T-helper 1 cell (primary cell): Measurements from ENCODE around the gene HPCAL1.

Experiments used
- DNase-seq, 5 donors: peaks; one replicate each; pipeline ENCODE4 v3.0.0-alpha.2; 2012 to 2020

Gene HPCAL1

GRCh38 chr2:10392100-10392499, 89.4 kb downstream of the HPCAL1 start:
- no peak for DNase-seq

GRCh38 chr2:10392548-10392947, 89.8 kb downstream of the HPCAL1 start:
- no peak for DNase-seq

GRCh38 chr2:10392951-10393639, 90.4 kb downstream of the HPCAL1 start:
- DNase-seq: no peak

DNA sequence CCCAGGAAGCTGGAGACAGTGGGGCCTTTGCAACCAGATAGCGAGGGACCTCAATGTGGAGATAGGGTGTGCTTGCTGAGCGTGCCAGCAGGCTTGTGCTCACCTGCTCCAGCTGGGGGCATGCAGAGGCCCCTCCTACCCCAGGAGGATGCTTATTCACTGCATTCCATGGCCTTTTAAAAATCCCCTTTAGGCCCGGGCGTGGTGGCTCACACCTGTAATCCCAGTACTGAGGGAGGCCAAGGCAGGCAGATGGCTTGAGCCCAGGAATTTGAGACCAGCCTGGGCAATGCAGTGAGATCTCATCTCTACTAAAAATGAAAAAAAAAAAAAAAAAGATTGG, 90.9 kb downstream of the HPCAL1 start:
- DNase-seq: no peak

GRCh38 chr2:10395893-10396292, 93.2 kb downstream of the HPCAL1 start:
- no peak for DNase-seq

GRCh38 chr2:10396464-10396863, 93.8 kb downstream of the HPCAL1 start:
- DNase-seq: no peak

DNA sequence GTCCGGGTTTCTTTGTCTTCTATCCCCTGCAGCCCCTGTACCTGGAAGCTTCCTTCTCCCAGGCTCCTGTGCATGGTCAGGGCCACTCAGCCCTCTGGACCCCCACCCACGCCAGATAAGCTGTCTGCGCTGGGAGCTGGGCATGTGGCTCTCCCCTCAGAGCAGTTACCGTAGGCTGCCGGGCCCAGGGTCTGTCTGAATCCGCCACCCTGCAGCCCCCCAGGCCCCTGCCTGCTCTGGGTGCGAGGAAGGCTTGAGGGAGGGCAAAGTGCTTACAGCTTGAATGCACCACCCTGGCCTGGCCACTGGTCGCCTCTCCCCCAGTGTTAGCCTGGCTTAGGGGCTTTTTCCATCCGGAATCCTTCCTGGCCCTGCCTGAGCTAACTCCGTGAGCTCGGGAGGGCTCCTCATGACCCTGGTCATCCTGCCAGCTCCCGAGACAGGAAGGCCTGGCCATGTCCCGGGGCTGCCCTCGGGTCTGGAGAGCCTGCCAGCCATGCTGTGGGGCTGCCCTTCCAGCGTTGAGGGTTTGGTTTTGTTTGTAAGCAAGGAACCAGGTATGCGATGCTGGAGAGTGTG, 94.7 kb downstream of the HPCAL1 start:
- DNase-seq: no peak

DNA sequence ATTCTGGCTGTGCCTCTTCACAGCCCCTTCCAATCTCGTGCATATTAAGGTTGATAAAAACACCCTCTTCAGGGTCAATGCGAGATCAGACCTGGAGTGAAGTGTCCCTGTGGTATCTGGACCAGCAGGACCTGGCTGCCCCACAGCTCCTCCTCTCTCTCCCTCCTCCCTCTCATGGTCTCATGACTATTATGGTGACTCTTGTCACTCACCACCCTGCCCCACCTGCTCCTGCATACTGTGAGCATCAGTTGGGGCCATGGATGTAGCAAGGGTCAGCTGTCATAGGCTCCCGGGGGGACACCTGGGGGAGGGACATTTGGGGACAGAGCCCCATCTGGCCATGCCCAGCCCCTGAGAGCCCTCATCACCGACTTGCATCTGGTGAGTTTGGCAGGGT, 95.2 kb downstream of the HPCAL1 start:
- no peak for DNase-seq

DNA sequence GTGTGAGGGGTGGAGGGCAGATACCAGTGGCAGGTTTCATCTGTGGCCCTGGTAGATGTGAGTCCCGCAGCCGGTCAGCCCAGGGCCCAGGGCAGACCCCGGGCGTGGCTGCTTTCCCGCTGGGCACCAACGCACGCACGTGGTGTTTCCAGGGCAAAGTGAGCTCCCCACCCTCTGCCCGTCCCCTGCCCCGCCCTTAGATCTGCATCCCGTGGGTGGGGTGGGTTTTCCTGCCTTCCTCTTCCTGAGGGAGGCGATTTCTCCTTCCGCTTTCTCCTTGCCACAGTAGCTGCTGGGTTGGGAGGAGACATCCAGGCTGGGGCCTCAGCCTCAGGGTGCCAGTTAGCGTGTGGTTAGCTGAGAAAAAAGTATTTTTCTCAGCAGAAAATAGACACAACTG, 95.8 kb downstream of the HPCAL1 start:
- no peak for DNase-seq

DNA sequence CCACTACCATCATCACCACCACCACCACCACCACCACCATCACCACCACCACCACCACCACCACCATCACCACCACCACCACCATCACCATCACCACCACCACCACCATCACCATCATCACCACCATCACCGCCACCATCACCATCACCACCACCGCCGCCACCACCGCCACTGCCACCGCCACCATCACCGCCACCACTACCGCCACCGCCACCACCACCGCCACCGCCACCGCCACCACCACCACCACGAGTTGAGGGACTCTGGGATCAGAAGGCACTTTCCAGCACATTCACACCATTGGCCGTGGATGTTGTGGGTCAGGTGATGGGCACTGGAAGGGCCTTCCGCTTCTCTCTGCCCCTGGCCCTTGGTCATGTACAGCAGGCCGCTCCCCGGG, 96.7 kb downstream of the HPCAL1 start:
- no peak for DNase-seq

DNA sequence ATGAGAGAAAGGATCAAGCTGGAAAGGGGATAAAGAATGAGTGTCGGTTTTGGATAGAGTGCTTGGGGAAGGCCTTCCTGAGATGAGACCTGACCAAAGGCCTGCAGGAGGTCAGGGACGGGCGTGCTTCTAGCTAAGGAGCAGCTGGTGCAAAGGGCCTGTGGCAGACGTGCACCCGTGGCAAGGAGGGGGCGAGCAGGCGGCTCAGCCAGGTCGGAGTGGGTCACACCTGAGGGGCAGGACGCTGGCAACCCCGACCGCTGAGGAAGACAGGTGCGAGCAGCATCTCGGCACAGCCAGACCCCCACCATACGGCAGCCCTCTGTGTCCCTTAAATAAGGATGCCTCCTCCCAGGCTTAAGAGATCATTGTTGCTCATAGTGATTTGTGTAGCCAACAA, 97.3 kb downstream of the HPCAL1 start:
- DNase-seq: no peak

DNA sequence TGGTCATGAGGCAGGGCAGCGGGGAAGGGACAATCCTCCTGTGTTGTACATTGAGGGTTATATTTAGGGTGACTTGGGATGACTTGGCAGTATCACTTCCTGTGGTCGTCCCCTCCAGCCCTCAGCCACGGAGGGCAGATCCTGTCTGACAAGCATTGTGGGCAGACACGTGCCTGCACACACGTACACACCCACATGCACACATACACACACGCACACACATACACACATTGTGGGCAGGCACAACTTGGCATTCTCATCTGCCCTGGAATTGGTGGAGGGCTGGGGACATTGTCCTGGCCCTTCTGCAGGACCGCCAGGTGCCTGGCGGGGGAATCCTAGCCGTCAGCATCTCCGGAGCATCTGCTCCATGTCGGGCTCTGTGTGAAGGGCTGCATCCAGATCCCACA, 97.9 kb downstream of the HPCAL1 start:
- DNase-seq: peak in 1 of 5 donors; percentile 67

DNA sequence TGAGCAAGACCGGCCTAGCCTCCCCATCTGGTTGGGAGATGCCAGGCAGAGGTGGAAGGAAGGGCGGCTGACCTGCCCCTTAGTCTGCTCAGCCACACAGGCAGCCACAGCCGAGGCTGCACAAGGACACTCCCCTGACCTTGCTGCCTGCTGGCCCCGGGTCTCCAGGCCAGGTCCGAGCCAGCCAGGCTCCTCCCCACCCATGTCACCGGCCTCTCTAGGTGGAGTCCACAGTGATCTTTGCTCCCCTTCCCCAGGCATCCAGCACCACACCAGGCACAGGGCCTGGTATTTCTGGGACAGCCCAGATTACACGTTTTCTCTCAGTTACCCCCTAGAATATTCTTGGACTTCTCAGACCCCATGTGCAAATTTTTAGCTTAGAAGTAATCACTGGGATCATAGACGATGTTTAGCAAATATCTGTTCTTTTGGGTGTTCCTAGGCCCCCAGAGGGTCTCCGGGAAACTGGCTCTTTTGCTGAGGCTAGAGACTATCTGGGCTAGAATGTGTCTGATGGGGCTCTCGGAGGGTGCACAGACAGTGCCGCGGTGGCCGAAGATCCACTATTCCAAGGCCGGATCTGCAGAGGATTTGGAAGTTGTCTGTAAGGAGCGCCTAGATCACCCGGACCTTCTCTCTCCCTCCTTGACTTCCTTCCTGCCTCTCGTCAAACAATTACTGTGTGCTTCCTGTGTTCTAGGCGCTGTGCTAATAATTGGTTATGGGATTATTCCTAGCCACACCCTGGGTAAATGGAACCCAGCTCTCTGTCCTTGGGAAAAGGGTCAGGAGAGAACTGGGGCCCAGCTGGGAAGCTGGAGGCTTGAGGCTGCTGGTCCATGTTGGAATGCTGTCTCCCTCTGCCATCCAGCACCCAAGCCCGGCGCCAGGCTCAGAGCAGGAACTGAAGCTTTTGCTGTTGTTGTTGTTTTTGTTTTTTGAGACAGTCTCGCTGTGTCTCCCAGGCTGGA, 98.6 kb downstream of the HPCAL1 start:
- no peak for DNase-seq

GRCh38 chr2:10402062-10402585, 99.4 kb downstream of the HPCAL1 start:
- no peak for DNase-seq

DNA sequence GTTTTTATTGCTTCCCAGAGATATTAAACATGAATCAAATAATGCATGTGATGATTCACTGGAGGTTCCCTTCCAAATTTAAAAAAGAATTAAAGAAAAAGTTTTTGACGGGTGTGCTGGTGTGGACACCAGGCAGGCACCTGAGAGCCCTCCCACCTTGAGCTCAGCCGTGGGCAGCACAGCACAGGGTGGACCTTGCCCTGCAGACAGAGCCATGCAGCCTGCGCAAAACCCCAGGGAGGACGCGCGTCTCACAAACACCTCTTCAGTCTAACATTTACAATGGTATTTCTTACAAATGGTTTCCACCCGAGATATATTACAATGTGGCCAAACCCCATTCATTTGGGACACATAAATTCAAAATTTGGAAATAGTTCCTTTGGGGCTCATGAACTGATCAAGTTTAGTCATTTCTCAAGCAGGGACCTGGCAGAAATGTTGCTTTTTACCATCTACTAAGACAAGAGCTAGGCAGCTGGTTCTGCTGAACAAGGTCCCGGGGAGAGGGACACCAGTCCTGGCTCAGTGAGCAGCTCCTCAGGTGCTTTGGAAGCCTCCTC, 100.0 kb downstream of the HPCAL1 start:
- DNase-seq: no peak

DNA sequence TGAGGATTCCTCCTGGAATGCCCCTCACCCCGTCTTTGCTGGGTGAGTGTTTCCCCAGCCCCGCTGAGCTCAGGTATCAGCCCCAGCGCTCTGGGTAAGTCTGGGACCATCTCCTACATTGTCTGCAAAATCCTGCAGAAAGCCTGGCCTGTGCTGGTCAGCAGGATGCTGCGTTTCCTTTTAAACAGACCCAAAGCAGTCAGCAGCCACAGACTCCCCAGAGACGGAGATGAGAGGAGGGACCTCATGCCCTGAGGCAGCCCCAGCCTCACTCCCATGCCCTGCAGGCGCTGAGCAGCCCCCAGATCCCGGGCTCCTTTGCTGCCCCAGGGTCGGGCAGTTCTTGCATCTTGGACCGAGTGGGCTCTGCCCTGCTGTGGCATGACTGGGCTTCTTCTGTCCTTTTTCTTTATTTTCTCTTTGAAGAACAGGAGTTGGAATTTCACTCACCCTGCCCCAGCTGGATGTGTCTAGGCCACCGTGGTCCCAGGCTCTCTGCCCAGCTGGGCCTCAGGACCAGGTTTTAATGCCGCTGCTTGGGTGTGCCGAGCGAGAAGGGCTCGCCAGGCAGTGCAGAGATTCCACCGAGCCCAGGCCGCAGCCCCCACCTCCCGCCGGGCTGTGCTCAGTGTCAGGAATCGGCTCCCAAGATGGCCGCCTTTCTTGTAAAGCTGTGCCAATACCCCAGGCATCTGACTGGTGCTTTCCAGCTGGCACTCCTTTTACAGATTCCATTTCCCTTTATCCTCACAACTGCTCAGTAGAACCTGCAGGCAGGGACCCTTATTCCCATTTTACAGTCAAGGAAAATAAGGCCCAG, 101.8 kb downstream of the HPCAL1 start:
- no peak for DNase-seq

- DNase-seq: no peak
Observed at GRCh38 chr2:10405448-10405847, 102.7 kb downstream of the HPCAL1 start.

GRCh38 chr2:10406016-10406415, 103.3 kb downstream of the HPCAL1 start:
- no peak for DNase-seq

DNA sequence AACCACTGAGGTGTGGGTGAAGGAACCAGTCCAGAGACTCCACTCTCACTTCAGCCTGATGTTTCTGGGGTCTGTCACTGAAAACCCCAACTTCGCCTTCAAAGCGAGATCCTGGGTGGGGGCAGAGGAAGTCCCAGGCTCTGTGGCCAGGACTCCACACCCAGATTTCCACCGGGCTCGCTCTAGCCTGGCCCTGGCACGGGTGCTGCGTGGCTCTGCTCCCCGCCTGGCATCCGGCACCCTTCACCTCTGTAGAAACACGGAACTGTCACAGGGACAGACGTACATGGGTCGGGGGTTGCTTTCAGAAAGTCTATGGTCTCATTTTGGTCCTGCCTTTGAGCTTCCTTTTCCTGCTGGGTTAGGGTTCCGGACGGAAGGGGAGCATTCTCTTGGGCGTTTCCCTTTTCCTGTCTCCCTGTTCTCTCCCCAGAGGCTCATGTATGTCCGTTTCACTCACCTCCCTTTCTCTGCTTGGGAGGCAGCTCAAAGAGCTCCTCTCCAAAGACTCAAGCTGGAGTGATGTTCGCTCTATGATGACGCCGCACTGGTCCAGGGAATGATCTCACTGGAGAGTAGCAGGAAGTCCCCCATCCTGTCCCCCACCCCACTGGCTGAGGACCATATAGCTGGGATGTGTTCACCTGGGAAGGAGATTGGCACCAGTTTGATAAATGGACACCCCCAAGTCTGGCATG, 103.9 kb downstream of the HPCAL1 start:
- no peak for DNase-seq

DNA sequence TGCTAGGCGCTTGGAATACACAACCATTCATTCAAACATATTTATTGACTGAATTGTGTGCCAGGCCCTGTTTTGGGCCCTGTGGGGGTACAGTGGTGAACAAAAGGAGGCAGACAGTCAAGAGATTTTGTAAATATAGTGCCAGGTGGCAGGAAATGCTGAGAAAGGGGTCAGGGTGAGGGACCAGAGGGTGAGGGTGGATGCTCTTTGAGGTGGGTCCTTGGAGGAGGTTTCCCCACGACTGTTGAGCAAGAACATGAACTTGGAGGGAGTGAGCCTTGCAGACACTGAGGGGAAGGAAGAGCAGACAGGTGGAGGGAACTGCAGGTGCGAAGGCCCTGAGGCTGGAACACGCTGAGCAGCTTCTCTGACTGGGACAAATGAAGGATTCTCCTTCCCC, 104.7 kb downstream of the HPCAL1 start:
- DNase-seq: no peak

DNA sequence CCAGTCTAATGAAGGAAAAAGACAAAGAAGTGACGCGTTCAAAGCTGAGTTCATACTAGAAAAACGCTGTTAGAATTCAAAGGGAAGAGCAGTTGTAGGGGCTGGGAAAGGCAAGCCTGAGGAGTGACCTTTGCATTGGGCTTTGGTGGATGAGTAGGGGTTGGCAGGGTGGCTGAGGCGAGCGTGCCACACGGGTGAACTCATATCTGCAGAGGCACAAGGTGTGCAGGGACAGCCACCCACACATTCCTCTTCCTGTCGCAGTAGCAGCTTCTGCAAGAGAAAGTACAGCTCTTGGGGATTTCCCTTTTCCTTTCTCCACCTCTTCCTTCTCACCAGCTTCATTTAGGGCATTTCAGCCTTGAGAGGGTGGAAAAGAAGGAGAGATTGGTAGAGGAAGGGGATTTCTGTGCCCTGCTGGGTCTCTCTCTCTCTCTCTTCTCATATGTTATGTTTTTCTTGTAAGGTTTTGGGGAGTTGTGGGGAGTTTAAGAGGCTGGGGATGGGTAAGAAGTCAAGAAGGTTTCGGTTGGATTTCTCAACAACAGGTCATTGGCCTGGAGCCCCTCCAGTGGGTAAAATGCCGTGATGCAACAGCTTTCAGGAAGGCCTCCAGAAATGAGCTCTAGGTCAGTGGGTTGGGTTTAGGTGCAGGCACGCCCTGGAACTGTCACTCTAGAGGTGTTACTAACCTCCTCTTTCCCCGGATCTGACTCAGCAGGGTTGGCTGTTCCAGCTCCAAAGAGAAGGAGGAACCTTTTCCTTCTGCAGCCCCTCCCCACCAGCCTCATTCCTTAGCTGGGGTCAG, 105.3 kb downstream of the HPCAL1 start:
- peak in 3 of 5 donors; percentile 21 to 75 (median 37) for DNase-seq
